GM12878 (cell line): Measurements from ENCODE around the gene NXN.

Experiments
- CHD2 ChIP-seq: IDR thresholded peaks from 2 replicates; pipeline ENCODE4 v1.6.1; 2011; ENCODE audit warnings: low read depth, low read length, improper control_type of control experiment, borderline replicate concordance
- CREB1 ChIP-seq: IDR thresholded peaks from 2 replicates; pipeline ENCODE4 v1.6.1; 2012; ENCODE audit warnings: low read depth, mild to moderate bottlenecking, inconsistent platforms
- EZH2 ChIP-seq: IDR thresholded peaks from 2 replicates; pipeline ENCODE4 v1.6.1; 2012; ENCODE audit warnings: low read depth, mild to moderate bottlenecking, control low read depth, inconsistent platforms, low read length, borderline replicate concordance; ENCODE audit not compliant: control insufficient read depth
- IKZF1 ChIP-seq: fragments of 450-650 bp; conservative IDR thresholded peaks from 2 replicates; pipeline ENCODE4 v1.6.1; 2017; ENCODE audit warnings: antibody characterized with exemption, mild to moderate bottlenecking
- MYC ChIP-seq: IDR thresholded peaks from 2 replicates; pipeline ENCODE4 v1.6.1; 2011; ENCODE audit warnings: mild to moderate bottlenecking, low read length, moderate library complexity, inconsistent platforms; ENCODE audit not compliant: insufficient read depth, insufficient replicate concordance, insufficient read length, severe bottlenecking
- POLR2A ChIP-seq: IDR thresholded peaks from 2 replicates; pipeline ENCODE4 v1.6.1; 2011; ENCODE audit warnings: low read depth, mild to moderate bottlenecking, low read length
- RB1 ChIP-seq: fragments of 450-650 bp; formaldehyde crosslinking; IDR thresholded peaks from 2 replicates; pipeline ENCODE4 v1.6.1; 2017; ENCODE audit warnings: mild to moderate bottlenecking, borderline replicate concordance
- RCOR1 ChIP-seq: conservative IDR thresholded peaks from 2 replicates; pipeline ENCODE4 v1.6.1; 2012; ENCODE audit warnings: low read depth, low read length, improper control_type of control experiment
- SIN3A ChIP-seq: IDR thresholded peaks from 2 replicates; pipeline ENCODE4 v1.6.1; 2012; ENCODE audit warnings: low read depth, low read length, improper control_type of control experiment
- STAT1 ChIP-seq: fragments of 450-650 bp; conservative IDR thresholded peaks from 2 replicates; pipeline ENCODE4 v1.6.1; 2014; ENCODE audit warnings: antibody characterized with exemption, mild to moderate bottlenecking
- SUZ12 ChIP-seq: fragments of 200-600 bp; sonication (generic); IDR thresholded peaks from one replicate; pipeline ENCODE4 v1.6.1; 2018; ENCODE audit warnings: antibody characterized with exemption, mild to moderate bottlenecking; ENCODE audit not compliant: unreplicated experiment
- TF ChIP-seq, protein P1 (sequence below), 3 experiments: IDR thresholded peaks in 2 of 3; conservative IDR thresholded peaks in 1 of 3; 2 replicates each; pipeline ENCODE4 v1.5.1; 2011; ENCODE audit warnings: low read depth in 3 of 3, low read length in 3 of 3, mild to moderate bottlenecking in 3 of 3, control low read depth in 2 of 3, moderate library complexity in 2 of 3, inconsistent platforms in 1 of 3, mixed read lengths in 1 of 3; ENCODE audit not compliant: control insufficient read depth in 2 of 3, insufficient read depth in 1 of 3; ENCODE audit errors: extremely low read depth in 1 of 3
- TF ChIP-seq, protein P2 (sequence below): IDR thresholded peaks from 2 replicates; pipeline ENCODE4 v1.6.1; 2011; ENCODE audit warnings: mild to moderate bottlenecking, low read depth, low read length, moderate library complexity; ENCODE audit not compliant: insufficient replicate concordance
- TF ChIP-seq, protein P3 (sequence below): fragments of 450-650 bp; IDR thresholded peaks from 2 replicates; pipeline ENCODE4 v1.6.1; 2017; ENCODE audit warnings: mild to moderate bottlenecking

DNA sequence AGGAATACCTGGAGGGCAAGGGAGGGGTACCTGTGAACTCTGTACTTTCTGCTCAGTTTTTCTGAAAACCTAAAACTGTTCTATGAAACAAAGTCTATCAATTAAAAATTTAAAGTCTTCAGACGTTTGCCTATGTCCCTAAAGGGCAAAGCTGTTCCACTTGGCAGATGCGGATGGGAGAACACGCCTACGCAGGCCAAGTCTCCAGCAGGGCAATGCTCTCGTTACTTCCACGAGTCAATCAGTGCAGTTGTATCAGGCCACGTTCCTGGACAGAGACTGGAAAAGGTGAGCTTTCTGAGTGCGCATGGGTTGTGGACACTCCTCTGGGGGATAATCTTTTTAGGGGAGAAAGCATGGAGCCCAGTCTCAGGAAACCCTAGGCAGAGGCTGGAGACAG, 86.6 kb downstream of the NXN start:
- TF ChIP-seq POLR2A, result no peak
- TF ChIP-seq SIN3A, result no peak
- TF ChIP-seq MYC, result no peak
- TF ChIP-seq SUZ12, result no peak
- TF ChIP-seq, protein P1, sequence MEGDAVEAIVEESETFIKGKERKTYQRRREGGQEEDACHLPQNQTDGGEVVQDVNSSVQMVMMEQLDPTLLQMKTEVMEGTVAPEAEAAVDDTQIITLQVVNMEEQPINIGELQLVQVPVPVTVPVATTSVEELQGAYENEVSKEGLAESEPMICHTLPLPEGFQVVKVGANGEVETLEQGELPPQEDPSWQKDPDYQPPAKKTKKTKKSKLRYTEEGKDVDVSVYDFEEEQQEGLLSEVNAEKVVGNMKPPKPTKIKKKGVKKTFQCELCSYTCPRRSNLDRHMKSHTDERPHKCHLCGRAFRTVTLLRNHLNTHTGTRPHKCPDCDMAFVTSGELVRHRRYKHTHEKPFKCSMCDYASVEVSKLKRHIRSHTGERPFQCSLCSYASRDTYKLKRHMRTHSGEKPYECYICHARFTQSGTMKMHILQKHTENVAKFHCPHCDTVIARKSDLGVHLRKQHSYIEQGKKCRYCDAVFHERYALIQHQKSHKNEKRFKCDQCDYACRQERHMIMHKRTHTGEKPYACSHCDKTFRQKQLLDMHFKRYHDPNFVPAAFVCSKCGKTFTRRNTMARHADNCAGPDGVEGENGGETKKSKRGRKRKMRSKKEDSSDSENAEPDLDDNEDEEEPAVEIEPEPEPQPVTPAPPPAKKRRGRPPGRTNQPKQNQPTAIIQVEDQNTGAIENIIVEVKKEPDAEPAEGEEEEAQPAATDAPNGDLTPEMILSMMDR (IDR thresholded peaks at IDR 0.05 in 2 of 3, conservative IDR thresholded peaks at IDR 0.05 in 1 of 3; ENCODE audit: control insufficient read depth in 2 of 3, extremely low read depth in 1 of 3, insufficient read depth in 1 of 3, low read depth in 3 of 3, low read length in 3 of 3), result no peak
- no peak for TF ChIP-seq CREB1
- TF ChIP-seq RB1, result no peak
- no peak for TF ChIP-seq CHD2
- no peak for TF ChIP-seq IKZF1
- TF ChIP-seq STAT1, result no peak
- TF ChIP-seq EZH2, result no peak
- TF ChIP-seq RCOR1, result no peak
- TF ChIP-seq, protein P2, sequence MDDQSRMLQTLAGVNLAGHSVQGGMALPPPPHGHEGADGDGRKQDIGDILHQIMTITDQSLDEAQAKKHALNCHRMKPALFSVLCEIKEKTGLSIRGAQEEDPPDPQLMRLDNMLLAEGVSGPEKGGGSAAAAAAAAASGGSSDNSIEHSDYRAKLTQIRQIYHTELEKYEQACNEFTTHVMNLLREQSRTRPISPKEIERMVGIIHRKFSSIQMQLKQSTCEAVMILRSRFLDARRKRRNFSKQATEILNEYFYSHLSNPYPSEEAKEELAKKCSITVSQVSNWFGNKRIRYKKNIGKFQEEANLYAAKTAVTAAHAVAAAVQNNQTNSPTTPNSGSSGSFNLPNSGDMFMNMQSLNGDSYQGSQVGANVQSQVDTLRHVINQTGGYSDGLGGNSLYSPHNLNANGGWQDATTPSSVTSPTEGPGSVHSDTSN, result no peak
- TF ChIP-seq, protein P3, sequence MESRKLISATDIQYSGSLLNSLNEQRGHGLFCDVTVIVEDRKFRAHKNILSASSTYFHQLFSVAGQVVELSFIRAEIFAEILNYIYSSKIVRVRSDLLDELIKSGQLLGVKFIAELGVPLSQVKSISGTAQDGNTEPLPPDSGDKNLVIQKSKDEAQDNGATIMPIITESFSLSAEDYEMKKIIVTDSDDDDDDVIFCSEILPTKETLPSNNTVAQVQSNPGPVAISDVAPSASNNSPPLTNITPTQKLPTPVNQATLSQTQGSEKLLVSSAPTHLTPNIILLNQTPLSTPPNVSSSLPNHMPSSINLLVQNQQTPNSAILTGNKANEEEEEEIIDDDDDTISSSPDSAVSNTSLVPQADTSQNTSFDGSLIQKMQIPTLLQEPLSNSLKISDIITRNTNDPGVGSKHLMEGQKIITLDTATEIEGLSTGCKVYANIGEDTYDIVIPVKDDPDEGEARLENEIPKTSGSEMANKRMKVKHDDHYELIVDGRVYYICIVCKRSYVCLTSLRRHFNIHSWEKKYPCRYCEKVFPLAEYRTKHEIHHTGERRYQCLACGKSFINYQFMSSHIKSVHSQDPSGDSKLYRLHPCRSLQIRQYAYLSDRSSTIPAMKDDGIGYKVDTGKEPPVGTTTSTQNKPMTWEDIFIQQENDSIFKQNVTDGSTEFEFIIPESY, result no peak
